Nephron progenitor cell (in vitro differentiated cells): ENCODE data around the gene HERC3.

Source experiments
- DNase-seq: peaks from one replicate; pipeline ENCODE4 v3.0.0; 2021
- H3K27ac Mint-ChIP-seq: 2 replicates; pipeline ENCODE4 v1.8.0; 2021; ENCODE audit warnings: mild to moderate bottlenecking, moderate library complexity, mixed read lengths
- H3K27me3 Mint-ChIP-seq: 2 replicates; pipeline ENCODE4 v1.8.0; 2021; ENCODE audit warnings: mild to moderate bottlenecking, low read depth, mixed read lengths; ENCODE audit not compliant: poor library complexity
- H3K36me3 Mint-ChIP-seq: 2 replicates; pipeline ENCODE4 v1.8.0; 2021; ENCODE audit warnings: low read depth, mixed read lengths
- H3K4me1 Mint-ChIP-seq: 2 replicates; pipeline ENCODE4 v1.8.0; 2021; ENCODE audit warnings: mixed read lengths
- H3K4me3 Mint-ChIP-seq: 2 replicates; pipeline ENCODE4 v1.8.0; 2021; ENCODE audit warnings: mild to moderate bottlenecking, moderate library complexity, mixed read lengths
- H3K9me3 Mint-ChIP-seq: 2 replicates; pipeline ENCODE4 v1.8.0; 2021; ENCODE audit warnings: mild to moderate bottlenecking, moderate library complexity, mixed read lengths
- CTCF ChIP-seq: fragments of 200-600 bp; sonication (generic); IDR thresholded peaks from 2 replicates; pipeline ENCODE4 v1.5.0; 2021; ENCODE audit warnings: antibody characterized with exemption

HERC3 gene

DNA sequence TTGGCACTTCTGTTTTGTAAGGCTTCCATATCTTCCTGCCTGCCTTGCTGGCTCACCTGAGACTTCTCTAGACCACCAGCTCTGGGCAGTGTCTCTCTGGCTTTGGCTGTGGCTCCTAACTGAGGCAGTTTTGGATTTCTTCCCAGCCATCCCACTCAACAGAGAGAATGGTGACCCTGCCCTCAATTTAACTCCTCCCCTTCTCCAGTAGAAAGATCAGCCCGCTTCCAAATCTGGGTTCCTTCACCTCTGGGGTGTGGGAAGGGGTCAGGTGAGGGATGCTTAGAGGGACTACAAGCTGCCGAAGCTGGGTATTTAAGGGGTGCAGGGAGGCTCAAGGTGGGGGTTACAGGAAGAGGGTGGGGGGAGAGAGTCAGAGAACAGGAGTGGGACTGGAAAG is 81.6 kb downstream of the HERC3 start:
- H3K9me3 Mint-ChIP-seq: no peaks in the 10 kb centered on the region
- no peak overlapping the region for H3K4me3 Mint-ChIP-seq
- no peaks in the 10 kb centered on the region for H3K36me3 Mint-ChIP-seq
- no peak overlapping the region for H3K27ac Mint-ChIP-seq
- no peaks in the 10 kb centered on the region for H3K4me1 Mint-ChIP-seq
- H3K27me3 Mint-ChIP-seq: no peaks in the 10 kb centered on the region
- DNase-seq: no peak
- no peak for TF ChIP-seq CTCF

- no peak for TF ChIP-seq CTCF
- Mint-ChIP-seq H3K36me3 (no peaks in the 10 kb centered on the region), H3K9me3 (no peaks in the 10 kb centered on the region), H3K27me3 (no peaks in the 10 kb centered on the region), H3K4me1 (no peaks in the 10 kb centered on the region), H3K27ac (no peak overlapping the region), H3K4me3 (no peak overlapping the region)
- DNase-seq: no peak
Measured at GRCh38 chr4:88674565-88674964, 82.3 kb downstream of the HERC3 start.

DNA sequence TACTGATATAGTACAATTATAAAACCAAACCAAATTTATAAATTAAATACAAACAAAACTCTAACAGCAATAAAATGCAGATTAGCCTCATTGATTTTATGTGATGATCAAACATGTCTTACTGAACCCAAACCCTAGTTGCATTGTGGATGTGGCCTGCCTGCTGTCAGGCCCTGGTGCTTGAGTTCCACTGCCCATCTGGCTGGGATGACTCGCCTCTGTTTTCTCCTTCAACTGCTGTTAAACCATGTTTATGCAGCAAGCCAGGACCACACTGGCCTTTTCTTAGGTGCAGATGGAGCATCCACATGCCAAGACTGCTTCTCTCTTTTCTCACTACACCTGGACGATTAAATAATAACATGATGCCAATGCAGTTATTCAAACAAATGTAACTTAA is 82.7 kb downstream of the HERC3 start:
- DNase-seq: no peak
- Mint-ChIP-seq H3K9me3 (no peaks in the 10 kb centered on the region), H3K36me3 (no peaks in the 10 kb centered on the region), H3K27me3 (no peaks in the 10 kb centered on the region), H3K4me1 (no peaks in the 10 kb centered on the region), H3K4me3 (no peak overlapping the region), H3K27ac (no peak overlapping the region)
- TF ChIP-seq CTCF: no peak

GRCh38 chr4:88675543-88675942 is 83.3 kb downstream of the HERC3 start:
- no peaks in the 10 kb centered on the region for H3K4me1 Mint-ChIP-seq
- H3K27ac Mint-ChIP-seq: no peak overlapping the region
- no peaks in the 10 kb centered on the region for H3K27me3 Mint-ChIP-seq
- TF ChIP-seq CTCF: no peak
- no peaks in the 10 kb centered on the region for H3K9me3 Mint-ChIP-seq
- DNase-seq: no peak
- H3K4me3 Mint-ChIP-seq: no peak overlapping the region
- no peaks in the 10 kb centered on the region for H3K36me3 Mint-ChIP-seq

GRCh38 chr4:88681209-88681608 is 88.9 kb downstream of the HERC3 start:
- Mint-ChIP-seq H3K9me3 (peaks cover 16% of the 10 kb centered on the region), H3K27ac (no peak overlapping the region), H3K4me3 (no peak overlapping the region), H3K4me1 (no peaks in the 10 kb centered on the region), H3K36me3 (peaks cover 10% of the 10 kb centered on the region), H3K27me3 (no peaks in the 10 kb centered on the region)
- no peak for DNase-seq
- no peak for TF ChIP-seq CTCF

DNA sequence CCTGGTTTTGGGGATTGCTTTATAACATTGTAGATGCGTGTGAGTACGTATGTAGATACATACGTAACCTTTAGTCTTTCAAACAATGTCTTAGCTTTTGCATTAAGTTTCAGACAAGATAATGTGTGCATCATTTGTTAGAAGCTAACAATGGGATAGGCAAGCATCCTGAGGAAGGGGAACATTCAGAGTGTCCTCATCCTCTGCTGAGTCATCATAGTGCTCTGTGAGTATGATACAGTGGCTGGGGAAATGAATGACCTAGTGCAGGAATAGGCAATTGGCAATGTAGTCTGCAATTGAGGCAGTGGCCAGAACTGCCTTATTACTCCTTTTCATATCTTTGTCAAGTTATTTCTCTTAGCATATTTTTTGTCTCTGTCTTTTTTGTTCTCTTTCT is 98.1 kb downstream of the HERC3 start:
- no peak for TF ChIP-seq CTCF
- Mint-ChIP-seq H3K4me3 (no peak overlapping the region), H3K27me3 (no peaks in the 10 kb centered on the region), H3K4me1 (no peaks in the 10 kb centered on the region), H3K9me3 (no peaks in the 10 kb centered on the region), H3K27ac (no peak overlapping the region), H3K36me3 (no peaks in the 10 kb centered on the region)
- no peak for DNase-seq
